GM12892 (cell line): ENCODE results near the gene NUP188.

ENCODE experiments used
- POLR2A ChIP-seq: IDR thresholded peaks from 2 replicates; pipeline ENCODE4 v1.6.1; 2011; ENCODE audit warnings: low read depth, low read length, control low read depth
- POLR2AphosphoS5 ChIP-seq: IDR thresholded peaks from 2 replicates; pipeline ENCODE4 v1.6.1; 2011; ENCODE audit warnings: low read depth, low read length, control low read depth
- TAF1 ChIP-seq: IDR thresholded peaks from 2 replicates; pipeline ENCODE4 v1.6.1; 2011; ENCODE audit warnings: low read depth, mild to moderate bottlenecking, control low read depth, low read length, borderline replicate concordance

GRCh38 chr9:128906741-128907140, 40.8 kb upstream of the NUP188 start:
- TF ChIP-seq POLR2A (no peak), TAF1 (no peak), POLR2AphosphoS5 (no peak)
